IMR-90 (cell line): ENCODE data around the gene SSX4B. TPM values are rescaled to one million over a fixed set of nuclear protein-coding genes. Genes with fewer than 3 reads are reported as not detected.
"Not testable (repeated sequence)": the region's sequence is repeated elsewhere in the genome, so short reads cannot be mapped to it uniquely, and the experiment has no call there.

Experiments
- ATAC-seq: fragments of 200-7000 bp; cut with Tn5 transposase; 2 replicates; pipeline ENCODE4 v1.9.1; 2020; ENCODE audit warnings: low read depth, mild to moderate bottlenecking, moderate library complexity
- Bru-seq: library from RNA; stranded (reverse); fragments of 400-500 nt; gene quantifications from one replicate; lab custom pipeline; 2021; lab: Mats Ljungman, UMichigan
- BruChase-seq, 2 experiments: library from RNA; stranded (reverse); fragments of 400-500 nt; gene quantifications; one replicate each; lab custom pipeline; 2021; lab: Mats Ljungman, UMichigan
- BruUV-seq: library from RNA; stranded (reverse); fragments of 400-500 nt; replicated peaks from 2 replicates; lab custom pipeline; 2021; lab: Mats Ljungman, UMichigan
- CTCF ChIA-PET: fragments of 300-600 bp; formaldehyde crosslinking; extraction: SDS; loops from one replicate; lab custom pipeline; 2021; ENCODE audit warnings: antibody characterized with exemption; lab: Yijun Ruan, JAX
- POLR2A ChIA-PET: fragments of 300-600 bp; sonication (Branson Sonifier 250); formaldehyde crosslinking; loops from one replicate; lab custom pipeline; 2022; ENCODE audit warnings: antibody characterized with exemption; ENCODE audit not compliant: unreplicated experiment; lab: Charles Lee
- DNase-seq: peaks from one replicate; pipeline ENCODE4 v3.0.0; 2013
- H2AFZ ChIP-seq: replicated peaks from 2 replicates; pipeline ENCODE3; 2013; ENCODE audit warnings: low read length, mild to moderate bottlenecking; ENCODE audit not compliant: poor library complexity
- H2AK5ac ChIP-seq: 2 replicates; pipeline ENCODE4 v1.6.1; 2013; ENCODE audit warnings: low read depth, low read length, inconsistent platforms
- H2AK9ac ChIP-seq: replicated peaks from 2 replicates; pipeline ENCODE3; 2013; ENCODE audit warnings: mild to moderate bottlenecking, low read depth, low read length, moderate library complexity; ENCODE audit not compliant: poor library complexity
- H2BK120ac ChIP-seq: 2 replicates; pipeline ENCODE4 v1.6.1; 2013; ENCODE audit warnings: low read depth, low read length, inconsistent platforms
- H2BK15ac ChIP-seq: 3 replicates; pipeline ENCODE4 v1.6.1; 2013; ENCODE audit warnings: low read depth, low read length, inconsistent platforms
- H2BK20ac ChIP-seq: 2 replicates; pipeline ENCODE4 v1.6.1; 2013; ENCODE audit warnings: low read depth, mild to moderate bottlenecking, inconsistent platforms, low read length, moderate library complexity
- H2BK5ac ChIP-seq: 2 replicates; pipeline ENCODE4 v1.6.1; 2013; ENCODE audit warnings: mild to moderate bottlenecking, low read depth, low read length, inconsistent platforms; ENCODE audit not compliant: poor library complexity, severe bottlenecking
- H3K14ac ChIP-seq: replicated peaks from 2 replicates; pipeline ENCODE4 v1.6.1; 2013; ENCODE audit warnings: low read depth, low read length, inconsistent platforms
- H3K18ac ChIP-seq: 2 replicates; pipeline ENCODE4 v1.6.1; 2013; ENCODE audit warnings: low read depth, low read length, control low read depth
- H3K23ac ChIP-seq: 2 replicates; pipeline ENCODE4 v1.6.1; 2013; ENCODE audit warnings: low read depth, low read length, inconsistent platforms
- H3K27ac ChIP-seq: 2 replicates; pipeline ENCODE4 v1.5.1; 2013; ENCODE audit warnings: mild to moderate bottlenecking, control low read depth, low read length; ENCODE audit not compliant: insufficient read depth
- H3K27me3 ChIP-seq: 2 replicates; pipeline ENCODE4 v1.6.1; 2013; ENCODE audit warnings: low read length; ENCODE audit not compliant: control insufficient read depth, insufficient read depth
- H3K36me3 ChIP-seq: 2 replicates; pipeline ENCODE4 v1.6.1; 2013; ENCODE audit warnings: low read length, mixed read lengths; ENCODE audit not compliant: control insufficient read depth, insufficient read depth
- H3K4ac ChIP-seq: 2 replicates; pipeline ENCODE4 v1.6.1; 2013; ENCODE audit warnings: low read depth, low read length, inconsistent platforms
- H3K4me1 ChIP-seq: 2 replicates; pipeline ENCODE4 v1.6.1; 2013; ENCODE audit warnings: low read length, mixed read lengths; ENCODE audit not compliant: control insufficient read depth, insufficient read depth
- H3K4me2 ChIP-seq: 2 replicates; pipeline ENCODE4 v1.6.1; 2013; ENCODE audit warnings: low read depth, mild to moderate bottlenecking, control low read depth, low read length, moderate library complexity
- H3K4me3 ChIP-seq: 2 replicates; pipeline ENCODE4 v1.5.1; 2013; ENCODE audit warnings: low read depth, mild to moderate bottlenecking, control low read depth, low read length, moderate library complexity; ENCODE audit not compliant: insufficient read depth
- H3K56ac ChIP-seq: 2 replicates; pipeline ENCODE4 v1.6.1; 2013; ENCODE audit warnings: low read length, inconsistent platforms; ENCODE audit not compliant: insufficient read depth; ENCODE audit errors: extremely low read depth
- H3K79me1 ChIP-seq, 2 experiments: 2 replicates each; pipeline ENCODE4 v1.6.1; 2013; ENCODE audit warnings: low read length in 2 of 2, inconsistent platforms in 1 of 2, low read depth in 1 of 2
- H3K9ac ChIP-seq: 2 replicates; pipeline ENCODE4 v1.6.1; 2013; ENCODE audit warnings: low read depth, low read length, control low read depth
- H3K9me1 ChIP-seq: 2 replicates; pipeline ENCODE4 v1.6.1; 2013; ENCODE audit warnings: low read length, inconsistent platforms; ENCODE audit not compliant: insufficient read depth
- H3K9me3 ChIP-seq: 2 replicates; pipeline ENCODE4 v1.6.1; 2013; ENCODE audit warnings: low read length; ENCODE audit not compliant: control insufficient read depth, insufficient read depth
- H4K20me1 ChIP-seq: 2 replicates; pipeline ENCODE4 v1.6.1; 2013; ENCODE audit warnings: low read length, inconsistent platforms; ENCODE audit not compliant: insufficient read depth
- H4K5ac ChIP-seq: 2 replicates; pipeline ENCODE4 v1.6.1; 2013; ENCODE audit warnings: mild to moderate bottlenecking, low read depth, low read length, control low read depth
- H4K8ac ChIP-seq, 2 experiments: 2 replicates each; pipeline ENCODE4 v1.6.1; 2013; ENCODE audit warnings: low read depth in 2 of 2, low read length in 2 of 2, control low read depth in 1 of 2, inconsistent platforms in 1 of 2
- H4K91ac ChIP-seq: 2 replicates; pipeline ENCODE4 v1.6.1; 2013; ENCODE audit warnings: low read depth, low read length, inconsistent platforms; ENCODE audit not compliant: insufficient read depth
- whole genome bisulfite sequencing, 2 experiments: methylation state at CpG; one replicate each; pipeline versions ENCODE4 v1.1.5 to v1.1.7; 2013; ENCODE audit warnings: missing lambda C conversion rate in 2 of 2; ENCODE audit not compliant: insufficient read length in 1 of 2; ENCODE audit errors: extremely low coverage in 2 of 2; 5-methylcytosine and 5-hydroxymethylcytosine counted together
- dilution Hi-C: fragments of 300-500 bp; cut with HindIII; formaldehyde crosslinking; loops from one replicate; pipeline ENCODE4 v1.14.3; 2018; ENCODE audit warnings: low sequenced_read_pairs; ENCODE audit not compliant: unreplicated experiment
- in situ Hi-C: fragments of 300-500 bp; cut with MboI; formaldehyde crosslinking; loops from 3 replicates; pipeline ENCODE4 v1.14.3; 2019; ENCODE audit warnings: low sequenced_read_pairs, inconsistent platforms, mixed read lengths
- intact Hi-C: fragments of 100-400 bp; cut with micrococcal nuclease; formaldehyde crosslinking; loops from 2 replicates; pipeline ENCODE4 v1.10.0; 2022
- long read RNA-seq: library from polyadenylated mRNA; unstranded; transcript quantifications from one replicate; pipeline ENCODE4 v2.0.0, GENCODE V29; 2021; ENCODE audit not compliant: unreplicated experiment
- polyA plus RNA-seq, 3 experiments: library from polyadenylated mRNA; depleted of rRNA; stranded (reverse); fragments of >200 nt; gene quantifications; 2 replicates each; pipeline ENCODE4 v1.2.3, GENCODE V29; 2012; ENCODE audit warnings: low replicate concordance in 1 of 3
- total RNA-seq: library from RNA; depleted of rRNA; stranded (reverse); fragments of >200 nt; gene quantifications from 2 replicates; pipeline ENCODE4 v1.2.3, GENCODE V29; 2012; rRNA removed

Gene SSX4B
- not detected in 2 replicates for total RNA-seq
- polyA plus RNA-seq (2012; rRNA removed) = not detected in 2 replicates
- not detected in 2 replicates for polyA plus RNA-seq (2012; cell fraction: cytosol; rRNA removed)
- polyA plus RNA-seq (2012; cell fraction: nucleus; rRNA removed; ENCODE audit: low replicate concordance) = not detected in 2 replicates
- Bru-seq, nascent RNA = not detected
- not detected for BruChase-seq, experiment 1, labeled RNA remaining after a 6-hour chase
- not detected for BruChase-seq, experiment 2, labeled RNA remaining after a 2-hour chase
- long read RNA-seq = 0 reads

DNA sequence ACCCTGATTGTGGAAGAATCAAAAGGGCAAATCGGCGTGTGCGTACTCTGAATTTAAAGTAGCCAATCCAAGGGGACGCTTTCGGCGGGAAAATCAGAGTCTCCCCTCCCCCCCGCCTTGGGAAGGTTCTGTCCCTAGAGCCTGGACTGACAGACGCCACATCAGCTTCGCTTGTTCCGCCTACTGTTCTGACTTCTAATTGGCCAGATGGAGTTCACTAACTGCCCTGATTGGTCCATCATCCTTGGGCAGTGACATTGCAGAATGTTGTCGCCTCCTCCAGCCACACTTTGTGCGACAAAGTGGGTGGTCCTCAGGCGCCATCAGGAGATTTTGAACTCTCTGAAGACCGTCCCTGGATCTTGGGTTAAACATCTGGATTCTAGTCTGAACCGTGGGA lies at the start of gene SSX4B:
Gene SSX4B (minus strand): TSS at position 101 of the 400 bp plus-strand sequence. CDS start 588 bp downstream, outside the sequence.
- H2BK120ac ChIP-seq, H3K9me3 ChIP-seq, H3K4me2 ChIP-seq, H2BK20ac ChIP-seq, H3K79me1 ChIP-seq, H3K27me3 ChIP-seq, BruUV-seq, H3K9me1 ChIP-seq, H4K91ac ChIP-seq, H3K27ac ChIP-seq, CTCF ChIA-PET, H2BK5ac ChIP-seq, intact Hi-C loops, DNase-seq, H3K4me1 ChIP-seq, in situ Hi-C loops, H2BK15ac ChIP-seq, H2AK5ac ChIP-seq, H3K36me3 ChIP-seq, H3K56ac ChIP-seq, H3K4me3 ChIP-seq, H4K8ac ChIP-seq, H3K4ac ChIP-seq, H3K9ac ChIP-seq, dilution Hi-C loops, H4K5ac ChIP-seq, ATAC-seq, POLR2A ChIA-PET, H4K20me1 ChIP-seq, H2AK9ac ChIP-seq, H3K18ac ChIP-seq, H3K23ac ChIP-seq, H2AFZ ChIP-seq, H3K14ac ChIP-seq: not testable (repeated sequence)
- no CpG with 5 or more reads among the region's 15 CpGs for WGBS, 2 experiments
